Smooth muscle cell (in vitro differentiated cells): ENCODE measurements around the gene ARID1B. TPM values are rescaled to one million over a fixed set of nuclear protein-coding genes. Genes with fewer than 3 reads are reported as not detected.

Source experiments
- DNase-seq: peaks from one replicate; lab custom pipeline; 2025; ENCODE audit not compliant: unreplicated experiment; lab: John Stamatoyannopoulos, UW
- H2AFZ ChIP-seq: fragments of 200-600 bp; sonication (generic); 2 replicates; pipeline ENCODE4 v1.6.0; 2016; ENCODE audit warnings: antibody characterized with exemption, low read depth, mild to moderate bottlenecking
- H3F3A ChIP-seq: fragments of 200-600 bp; sonication (generic); 2 replicates; pipeline ENCODE4 v1.6.0; 2017; ENCODE audit warnings: antibody characterized with exemption, low read depth
- H3K27ac ChIP-seq: fragments of 200-600 bp; sonication (generic); 2 replicates; pipeline ENCODE4 v1.5.1; 2016; ENCODE audit warnings: low read depth, mild to moderate bottlenecking
- H3K27me3 ChIP-seq: fragments of 200-600 bp; sonication (generic); 2 replicates; pipeline ENCODE4 v1.6.1; 2016; ENCODE audit warnings: low read depth, mild to moderate bottlenecking
- H3K36me3 ChIP-seq: fragments of 200-600 bp; sonication (generic); 2 replicates; pipeline ENCODE4 v1.5.1; 2016; ENCODE audit warnings: low read depth
- H3K4me1 ChIP-seq: fragments of 200-600 bp; sonication (generic); 2 replicates; pipeline ENCODE4 v1.5.1; 2016; ENCODE audit warnings: low read depth
- H3K4me2 ChIP-seq: fragments of 200-600 bp; sonication (generic); 2 replicates; pipeline ENCODE4 v1.6.0; 2016; ENCODE audit warnings: mild to moderate bottlenecking
- H3K4me3 ChIP-seq: fragments of 200-600 bp; sonication (generic); 2 replicates; pipeline ENCODE4 v1.5.1; 2016; ENCODE audit warnings: mild to moderate bottlenecking
- H3K79me2 ChIP-seq: fragments of 200-600 bp; sonication (generic); 2 replicates; pipeline ENCODE4 v1.6.0; 2016; ENCODE audit warnings: low read depth, mild to moderate bottlenecking
- H3K9ac ChIP-seq: fragments of 200-600 bp; sonication (generic); 2 replicates; pipeline ENCODE4 v1.6.0; 2016; ENCODE audit warnings: low read depth
- H3K9me3 ChIP-seq: fragments of 200-600 bp; sonication (generic); replicated peaks from 2 replicates; pipeline ENCODE4 v1.5.1; 2016; ENCODE audit warnings: low read depth
- H4K20me1 ChIP-seq: fragments of 200-600 bp; sonication (generic); 2 replicates; pipeline ENCODE4 v1.6.0; 2016; ENCODE audit warnings: low read depth
- CTCF ChIP-seq: fragments of 200-600 bp; sonication (generic); IDR thresholded peaks from 2 replicates; pipeline ENCODE4 v1.5.1; 2017; ENCODE audit warnings: borderline replicate concordance, mild to moderate bottlenecking, antibody characterized with exemption; ENCODE audit not compliant: insufficient read depth, poor library complexity, severe bottlenecking
- WGBS: methylation state at CpG from one replicate; pipeline ENCODE4 v1.1.7; 2016; ENCODE audit warnings: low lambda C conversion rate; 5-methylcytosine and 5-hydroxymethylcytosine counted together
- polyA plus RNA-seq: library from polyadenylated mRNA; unstranded; fragments of >200 nt; fragmentation: Nextera tagmentation; extraction: Ambion mirVana; gene quantifications from 2 replicates; pipeline ENCODE4 v1.2.1, GENCODE V29; 2016
- total RNA-seq: library from RNA; depleted of rRNA; stranded (reverse); fragments of >200 nt; gene quantifications from 2 replicates; pipeline ENCODE4 v1.2.3, GENCODE V29; 2014

ARID1B gene
- total and polyA plus RNA-seq, 2 experiments from 2014 or later = 30.1 to 65.4 TPM

DNA sequence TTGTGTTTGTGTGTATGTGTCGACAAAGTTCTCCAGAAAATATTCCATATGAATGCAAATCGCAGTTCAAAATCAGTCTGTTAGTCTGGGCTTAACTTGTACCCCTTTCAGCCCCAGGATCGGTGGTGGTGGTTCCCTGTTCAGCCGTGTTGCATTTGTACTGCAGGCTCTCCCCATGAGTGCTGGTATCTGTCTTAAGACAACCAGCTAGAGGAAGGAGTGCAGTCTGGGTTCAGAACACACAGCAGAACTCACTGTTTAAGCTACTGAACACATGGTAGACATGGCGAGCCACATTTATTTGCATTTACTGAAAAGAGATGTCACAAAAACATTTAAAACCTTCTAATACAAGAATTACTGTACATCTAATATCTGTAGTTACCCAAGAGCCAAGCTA is 192.1 kb downstream of the ARID1B start:
- no peaks in the 10 kb centered on the region for H3K27me3 ChIP-seq
- peaks cover 100% of the 10 kb centered on the region for H3K79me2 ChIP-seq
- peaks cover 100% of the 10 kb centered on the region for H4K20me1 ChIP-seq
- no peaks in the 10 kb centered on the region for H3K9me3 ChIP-seq
- no peak overlapping the region for H3K4me3 ChIP-seq
- no peak for DNase-seq
- H3K27ac ChIP-seq = no peak overlapping the region
- H3K4me1 ChIP-seq = peaks cover 9% of the 10 kb centered on the region
- WGBS = 92% methylated on average over 5 of the region's 5 CpGs
- no peaks in the 10 kb centered on the region for H3K36me3 ChIP-seq
- TF ChIP-seq CTCF = no peak
- H3K4me2 ChIP-seq = no peak overlapping the region
- H2AFZ ChIP-seq = no peak overlapping the region
- H3K9ac ChIP-seq = no peak overlapping the region
- H3F3A ChIP-seq = no peaks in the 10 kb centered on the region

GRCh38 chr6:156970595-156971112 is 193.5 kb downstream of the ARID1B start:
- WGBS = 95% methylated on average over 2 of the region's 2 CpGs
- Histone ChIP-seq H3K79me2 (peaks cover 100% of the 10 kb centered on the region), H3F3A (no peaks in the 10 kb centered on the region), H3K4me3 (no peak overlapping the region), H3K9me3 (no peaks in the 10 kb centered on the region), H3K36me3 (no peaks in the 10 kb centered on the region), H4K20me1 (peaks cover 100% of the 10 kb centered on the region), H3K4me1 (peaks cover 18% of the 10 kb centered on the region), H2AFZ (no peak overlapping the region), H3K27ac (no peak overlapping the region), H3K9ac (no peak overlapping the region), H3K4me2 (no peak overlapping the region), H3K27me3 (no peaks in the 10 kb centered on the region)
- no peak for TF ChIP-seq CTCF
- DNase-seq = no peak

GRCh38 chr6:156971153-156971885 is 194.1 kb downstream of the ARID1B start:
- TF ChIP-seq CTCF = no peak
- Histone ChIP-seq H3K27me3 (no peaks in the 10 kb centered on the region), H3K36me3 (no peaks in the 10 kb centered on the region), H3K9ac (no peak overlapping the region), H3K79me2 (peaks cover 100% of the 10 kb centered on the region), H2AFZ (no peak overlapping the region), H3K4me3 (no peak overlapping the region), H4K20me1 (peaks cover 100% of the 10 kb centered on the region), H3K27ac (no peak overlapping the region), H3K9me3 (no peaks in the 10 kb centered on the region), H3K4me1 (peaks cover 18% of the 10 kb centered on the region), H3F3A (no peaks in the 10 kb centered on the region), H3K4me2 (no peak overlapping the region)
- WGBS = 95% methylated on average over 7 of the region's 7 CpGs
- DNase-seq = no peak

DNA sequence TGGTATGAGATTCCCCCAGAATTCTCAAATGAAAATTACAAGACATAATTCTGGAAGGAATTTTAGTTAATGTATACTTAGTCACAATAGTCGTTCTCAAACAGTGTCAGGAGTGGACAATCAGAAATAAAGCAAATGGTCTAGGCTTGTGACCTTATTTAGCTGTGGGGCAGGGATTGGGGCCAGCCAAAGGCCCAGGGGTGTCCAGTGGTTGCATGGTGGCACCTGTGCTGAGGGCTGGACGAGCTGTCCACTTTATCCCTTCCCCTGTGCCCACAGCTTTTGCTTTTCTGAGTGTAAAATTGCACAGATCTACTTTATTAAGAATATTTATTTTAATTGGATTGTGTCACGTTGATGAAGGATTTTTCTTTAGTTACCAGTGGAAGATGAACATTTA is 195.0 kb downstream of the ARID1B start:
- H4K20me1 ChIP-seq = peaks cover 100% of the 10 kb centered on the region
- WGBS = 96% methylated on average over 3 of the region's 3 CpGs

More for the DNA sequence above, 195.0 kb downstream of the ARID1B start:
- H3K4me3 ChIP-seq = no peak overlapping the region
- H3K36me3 ChIP-seq = no peaks in the 10 kb centered on the region
- no peak overlapping the region for H3K4me2 ChIP-seq
- H3F3A ChIP-seq = no peaks in the 10 kb centered on the region
- no peak overlapping the region for H3K9ac ChIP-seq
- peaks cover 100% of the 10 kb centered on the region for H3K79me2 ChIP-seq
- H3K27me3 ChIP-seq = no peaks in the 10 kb centered on the region
- no peak for DNase-seq
- no peaks in the 10 kb centered on the region for H3K9me3 ChIP-seq
- no peak for TF ChIP-seq CTCF
- H3K27ac ChIP-seq = no peak overlapping the region
- no peak overlapping the region for H2AFZ ChIP-seq
- peaks cover 19% of the 10 kb centered on the region for H3K4me1 ChIP-seq
